ENCODE measurements around the gene KCTD15. TPM values are rescaled to one million over a fixed set of nuclear protein-coding genes. Genes with fewer than 3 reads are reported as not detected.
A peak's percentile ranks its signal among the peaks of the same experiment; 100 is the strongest.
"Not testable (repeated sequence)": the region's sequence is repeated elsewhere in the genome, so short reads cannot be mapped to it uniquely, and the experiment has no call there.

KCTD15 gene
- total RNA-seq, 1 donor from 2014 or later: 48.6 TPM

DNA sequence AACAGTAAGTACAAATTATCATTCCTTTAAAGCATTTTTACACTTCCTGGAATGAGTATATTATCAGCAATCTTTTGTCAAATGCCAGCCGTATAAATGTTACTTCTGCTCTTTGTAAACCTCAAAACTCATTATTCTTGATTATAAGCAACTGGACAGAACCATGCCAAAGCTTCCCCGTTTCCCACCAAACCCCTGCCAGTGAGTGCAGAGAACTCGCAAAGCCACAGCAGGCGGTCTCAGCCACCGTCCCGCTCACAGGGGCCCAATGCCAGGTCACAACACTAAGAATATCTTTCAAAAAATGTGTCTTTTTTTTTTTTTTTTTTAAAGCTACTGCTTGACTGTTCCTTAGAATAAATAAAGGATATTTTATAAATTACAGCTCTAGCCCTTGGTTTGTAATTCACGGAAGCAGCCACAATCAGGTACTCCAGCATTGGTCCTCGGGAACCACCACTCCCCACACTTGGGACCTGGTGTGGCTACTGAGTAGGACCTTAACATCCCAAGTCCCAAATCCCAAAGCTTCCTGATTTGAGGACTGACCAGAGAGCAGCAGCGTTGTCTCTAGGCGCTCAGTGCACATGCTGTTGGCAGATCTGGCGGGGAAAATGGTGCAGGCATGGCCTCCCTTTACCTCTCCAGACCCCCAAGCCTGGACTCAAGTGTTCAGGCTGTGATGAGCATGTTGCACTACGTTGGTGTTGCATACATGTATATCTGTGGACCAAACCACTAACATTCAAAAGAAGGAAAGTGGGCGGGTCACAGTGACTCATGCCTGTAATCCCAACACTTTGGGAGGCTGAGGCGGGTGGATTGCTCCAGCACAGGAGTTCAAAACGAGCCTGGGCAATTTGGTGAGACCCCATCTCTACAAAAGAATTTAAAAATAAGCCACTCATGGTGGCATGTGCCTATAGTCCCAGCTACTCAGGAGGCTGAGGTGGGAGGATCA lies 19.0 kb downstream of the KCTD15 start:
- DNase-seq: no peak

- DNase-seq: no peak
Observed at GRCh38 chr19:33818411-33818810, 21.7 kb downstream of the KCTD15 start.

GRCh38 chr19:33819078-33819477 lies 22.4 kb downstream of the KCTD15 start:
- not testable (repeated sequence) for DNase-seq

DNA sequence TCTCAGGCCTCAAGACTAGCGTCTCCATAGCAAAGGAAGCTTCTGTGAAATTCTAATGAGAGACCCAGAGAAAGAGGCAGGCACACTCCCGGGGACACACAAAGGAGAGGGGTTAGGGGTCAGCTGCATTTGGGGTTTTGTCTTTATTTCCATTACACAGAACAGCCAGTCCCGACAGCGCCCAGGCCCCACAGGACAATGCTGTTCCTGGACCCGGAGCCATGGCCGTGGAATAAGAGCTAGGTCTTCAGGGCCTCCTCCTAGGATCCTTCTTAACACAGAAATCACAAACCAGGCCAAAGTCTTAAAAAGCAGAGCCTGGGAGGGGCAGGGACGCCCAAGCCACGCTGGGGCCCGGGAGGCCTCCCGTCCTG lies 22.8 kb downstream of the KCTD15 start:
- DNase-seq: no peak

DNA sequence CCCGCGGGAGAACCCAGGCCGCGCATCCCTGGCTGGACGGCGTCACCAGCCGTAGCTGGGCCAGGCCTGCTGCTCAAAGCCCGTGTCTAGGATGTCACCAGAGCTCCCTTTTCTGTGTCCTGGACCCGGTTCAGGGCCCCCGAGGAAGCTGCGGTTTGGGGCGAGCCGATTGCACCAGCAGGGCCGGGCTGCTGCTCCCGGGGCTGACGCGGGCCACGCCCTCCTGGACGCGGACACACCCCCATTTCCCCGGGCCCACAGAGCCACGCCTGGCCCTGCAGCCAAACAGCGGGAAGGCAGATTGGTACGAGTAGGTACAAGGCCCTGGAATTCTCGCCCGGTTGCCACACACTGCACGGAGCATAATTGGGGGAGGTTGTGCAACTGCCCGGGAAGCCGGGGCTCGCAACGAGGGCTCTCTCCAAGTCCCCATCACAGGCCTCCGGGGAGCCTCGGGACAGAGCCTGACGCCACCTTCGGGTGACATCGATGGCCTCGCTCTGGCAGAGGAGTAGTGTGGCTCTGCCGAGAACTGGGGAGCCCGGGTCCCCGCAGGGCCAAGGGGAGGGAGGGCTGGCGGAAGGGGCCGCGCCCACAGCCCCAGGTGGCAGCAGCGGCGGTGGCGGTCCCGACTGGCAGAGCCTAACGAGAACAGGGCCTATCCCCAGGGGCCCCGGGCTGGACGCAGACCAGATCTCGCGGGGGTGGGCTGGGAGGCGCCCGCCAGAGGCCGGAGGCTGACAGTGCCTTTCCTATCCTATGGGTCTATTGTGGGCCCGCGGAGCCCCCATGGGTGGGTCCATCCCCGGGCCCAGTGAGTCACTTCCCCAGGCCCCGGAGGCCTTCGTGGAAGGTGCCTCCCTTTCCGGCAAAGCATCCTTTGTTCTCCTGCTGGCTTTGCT lies 23.5 kb downstream of the KCTD15 start:
- peak; percentile 46 for DNase-seq

DNA sequence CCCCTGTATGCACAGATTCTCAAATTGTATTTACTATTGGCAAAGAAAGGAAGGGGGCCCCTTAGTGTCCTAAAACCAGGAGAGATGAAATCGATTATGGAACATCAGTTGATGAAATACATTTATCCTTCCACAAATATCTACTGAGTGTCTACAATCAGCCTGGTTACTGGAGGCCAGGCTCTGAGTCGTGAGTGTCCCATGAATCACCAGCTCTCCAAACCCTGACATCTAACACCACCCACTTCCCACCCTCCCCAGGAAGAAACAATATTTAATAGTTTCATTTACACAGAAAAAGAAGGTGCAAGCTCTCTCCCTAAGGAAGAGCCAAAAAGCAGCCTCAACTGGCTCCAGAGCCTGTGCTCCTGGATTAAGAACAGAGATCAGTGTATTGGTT lies 25.2 kb downstream of the KCTD15 start:
- no peak for DNase-seq

DNA sequence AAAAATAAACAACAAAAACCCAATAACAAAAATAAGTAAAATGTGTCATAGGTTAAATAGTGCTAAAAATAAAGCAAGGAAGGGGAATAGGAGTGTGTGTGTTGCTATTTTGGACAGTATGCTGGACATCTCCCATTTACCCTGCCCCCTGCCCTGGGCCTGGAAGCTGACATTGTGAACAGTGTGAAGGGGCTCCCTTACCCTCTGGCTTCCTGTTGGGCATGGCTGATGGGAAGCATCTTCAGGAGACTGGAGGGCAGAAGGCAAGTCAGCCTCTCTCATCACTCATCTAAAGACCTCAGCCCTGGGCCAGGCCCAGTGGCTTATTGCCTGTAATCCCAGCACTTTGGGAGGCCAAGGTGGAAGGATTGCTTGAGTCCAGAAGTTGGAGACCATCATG lies 26.7 kb downstream of the KCTD15 start:
- no peak for DNase-seq

DNA sequence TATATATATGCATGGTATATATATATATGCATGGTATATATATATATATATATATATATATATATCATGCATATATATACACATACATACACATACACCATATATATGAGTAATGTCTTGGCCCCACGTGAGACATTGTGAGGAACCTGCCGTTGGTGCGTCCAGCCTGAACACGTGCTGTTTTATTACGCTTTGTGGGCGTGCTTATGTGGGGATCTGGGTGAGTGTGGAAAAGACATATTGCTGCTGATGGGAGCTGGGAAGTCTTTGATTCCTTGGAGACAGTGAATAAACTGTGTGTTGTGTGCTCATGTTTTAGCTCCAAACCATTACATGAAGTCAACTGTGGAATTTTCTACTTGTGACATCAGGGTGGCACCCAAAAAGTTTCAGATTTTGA lies 28.9 kb downstream of the KCTD15 start:
- no peak for DNase-seq

DNA sequence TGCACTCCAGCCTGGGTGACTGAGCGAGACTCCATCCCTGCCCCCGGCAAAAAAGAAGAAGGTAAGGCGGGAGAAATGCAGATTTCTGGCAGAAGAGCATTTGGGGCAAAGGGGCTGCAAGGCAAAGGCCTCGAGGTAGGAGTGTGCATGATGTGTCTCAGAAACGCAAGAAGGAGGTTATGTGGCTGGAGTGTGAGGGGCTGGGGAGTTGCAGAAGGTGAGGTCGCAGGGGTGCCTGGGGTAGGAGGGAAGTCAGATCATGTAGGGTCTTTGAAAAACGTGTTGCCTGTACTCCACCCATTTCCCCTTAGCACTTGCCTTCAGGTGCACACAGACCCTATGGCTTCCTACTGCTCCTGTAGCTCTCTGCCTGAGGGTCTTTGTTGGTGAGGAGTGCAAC lies 29.9 kb downstream of the KCTD15 start:
- DNase-seq: no peak

- DNase-seq: no peak
Observed at GRCh38 chr19:33828266-33829075, 31.8 kb downstream of the KCTD15 start.

DNA sequence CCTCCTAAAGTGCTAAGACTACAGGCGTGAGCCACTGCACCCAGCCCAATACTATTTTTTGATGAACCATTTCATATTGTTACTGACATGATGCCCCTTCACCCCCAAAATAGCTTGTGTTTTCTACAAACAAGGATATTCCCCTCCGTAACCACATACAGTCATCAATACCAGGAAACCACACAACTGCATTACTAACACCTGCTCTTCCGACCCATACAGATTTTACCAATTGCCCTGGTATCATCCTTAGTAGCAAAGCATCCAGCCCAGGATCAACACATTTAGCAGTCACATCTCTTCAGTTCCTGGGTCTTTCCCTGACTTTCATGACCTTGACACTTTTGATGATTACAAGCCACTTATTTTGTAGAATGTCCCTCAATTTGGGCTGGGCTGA lies 33.6 kb downstream of the KCTD15 start:
- no peak for DNase-seq

DNA sequence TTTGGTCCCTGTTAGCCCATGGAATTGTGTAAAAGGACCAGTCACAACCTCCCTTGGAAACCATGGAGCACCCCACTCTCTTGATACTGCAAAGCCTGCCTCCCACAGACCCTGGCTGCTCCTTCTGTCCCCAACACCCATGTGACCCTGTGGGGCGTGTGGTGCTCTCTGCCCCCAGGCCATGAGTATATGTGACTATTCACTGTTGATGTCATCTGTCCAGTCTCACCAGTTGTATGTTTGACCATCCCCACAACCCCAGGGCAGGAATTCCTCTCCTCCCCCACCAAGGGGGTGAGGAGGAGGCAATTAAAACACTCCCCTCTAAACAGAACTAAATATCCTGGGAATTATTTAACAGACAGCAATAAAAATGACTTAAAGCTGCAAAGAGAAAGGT lies 35.2 kb downstream of the KCTD15 start:
- no peak for DNase-seq

- no peak for DNase-seq
Observed at GRCh38 chr19:33832633-33833032, 36.0 kb downstream of the KCTD15 start.

GRCh38 chr19:33840382-33840781 lies 43.7 kb downstream of the KCTD15 start:
- DNase-seq: no peak

DNA sequence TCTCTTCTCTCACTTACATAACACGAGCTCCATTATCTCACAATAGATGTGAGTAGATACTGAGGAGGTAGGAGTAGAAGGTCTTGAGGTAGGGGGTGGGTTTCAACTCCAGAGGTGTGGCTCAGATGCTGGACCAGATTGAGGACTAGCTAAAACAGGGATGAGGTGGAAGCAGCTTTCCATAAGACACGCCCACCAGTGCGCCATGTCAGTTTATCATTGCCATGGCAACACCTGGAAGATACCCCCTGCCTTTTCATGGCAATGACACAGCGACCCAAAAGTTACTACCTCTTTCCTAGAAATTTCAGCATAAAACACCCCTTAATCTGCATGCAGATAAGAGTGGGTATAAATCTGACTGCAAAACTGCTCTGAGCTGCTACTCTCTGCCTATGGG lies 44.1 kb downstream of the KCTD15 start:
- DNase-seq: no peak

- DNase-seq: no peak
Observed at GRCh38 chr19:33841685-33842084, 45.0 kb downstream of the KCTD15 start.

- DNase-seq: no peak
Observed at GRCh38 chr19:33844478-33844877, 47.8 kb downstream of the KCTD15 start.

- DNase-seq: no peak
Observed at GRCh38 chr19:33845498-33845897, 48.8 kb downstream of the KCTD15 start.

DNA sequence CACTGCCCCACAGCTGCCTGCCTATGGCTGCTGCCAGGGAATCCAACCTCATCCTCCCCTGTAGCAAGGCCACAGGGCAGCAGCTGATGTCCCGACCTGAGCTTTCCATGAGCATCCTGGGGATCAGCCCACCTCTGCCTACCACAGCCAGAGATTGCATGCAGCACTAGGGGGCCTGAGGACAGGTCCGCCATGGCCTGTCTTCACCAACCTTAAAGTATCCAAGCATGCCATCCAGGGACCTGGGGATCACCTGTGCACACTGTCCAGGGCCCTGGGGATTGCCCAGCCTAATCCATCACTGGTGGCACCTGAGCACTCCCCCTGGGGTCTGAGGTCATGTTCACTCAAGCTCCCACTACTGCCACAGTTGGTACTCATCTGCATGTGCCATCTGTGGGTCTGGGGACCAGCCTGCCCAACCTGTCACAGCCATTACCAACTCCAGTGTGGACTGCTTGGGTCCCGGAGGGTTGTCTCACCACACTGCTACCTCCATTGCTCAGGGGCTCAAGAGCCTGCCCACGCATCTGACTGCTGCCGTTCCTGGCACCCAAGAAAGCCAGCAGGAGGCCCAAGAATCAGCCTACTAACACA lies 53.0 kb downstream of the KCTD15 start:
- no peak for DNase-seq

- no peak for DNase-seq
Observed at GRCh38 chr19:33859016-33859415, 62.3 kb downstream of the KCTD15 start.

DNA sequence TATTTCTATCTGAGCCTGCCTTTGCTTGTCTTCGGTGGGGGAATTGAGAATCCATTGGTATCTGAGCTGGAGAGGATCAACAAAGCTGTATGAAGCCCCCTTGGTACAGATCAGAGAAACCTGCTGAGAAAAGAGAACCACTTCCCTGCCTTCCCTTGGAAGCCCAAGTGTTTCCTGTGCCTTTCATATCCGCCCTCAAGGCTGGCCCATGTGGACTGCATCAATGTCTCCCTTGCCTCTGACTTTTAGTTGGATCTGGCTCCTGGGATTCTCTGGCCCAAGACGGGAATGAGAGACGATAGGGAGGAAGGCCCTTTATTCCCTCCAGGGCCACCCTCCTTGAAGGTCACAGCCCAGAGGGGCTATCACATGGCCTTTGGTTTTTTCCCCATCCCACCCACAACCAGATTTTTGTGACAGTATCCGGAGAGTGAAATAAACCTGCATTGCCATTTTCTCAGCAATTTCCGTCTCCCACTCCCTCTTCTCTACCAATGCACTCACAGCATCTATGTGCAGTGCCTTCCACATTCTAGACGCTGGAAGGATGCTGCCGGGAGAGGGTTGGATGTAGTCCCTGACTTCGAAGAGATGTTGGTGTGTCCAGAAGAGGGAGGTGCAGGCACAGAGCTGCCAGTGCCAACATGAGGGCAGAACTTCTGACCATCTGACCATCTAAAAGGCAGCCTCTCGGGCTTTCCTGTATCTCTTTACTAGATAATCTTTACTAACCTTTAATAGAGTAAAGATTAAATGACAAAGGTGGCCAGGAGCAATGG lies 63.8 kb downstream of the KCTD15 start:
- DNase-seq: no peak

Measured in skin of body (tissue), 2 donors.